Measurements from ENCODE around the gene DCLRE1B.

DNA sequence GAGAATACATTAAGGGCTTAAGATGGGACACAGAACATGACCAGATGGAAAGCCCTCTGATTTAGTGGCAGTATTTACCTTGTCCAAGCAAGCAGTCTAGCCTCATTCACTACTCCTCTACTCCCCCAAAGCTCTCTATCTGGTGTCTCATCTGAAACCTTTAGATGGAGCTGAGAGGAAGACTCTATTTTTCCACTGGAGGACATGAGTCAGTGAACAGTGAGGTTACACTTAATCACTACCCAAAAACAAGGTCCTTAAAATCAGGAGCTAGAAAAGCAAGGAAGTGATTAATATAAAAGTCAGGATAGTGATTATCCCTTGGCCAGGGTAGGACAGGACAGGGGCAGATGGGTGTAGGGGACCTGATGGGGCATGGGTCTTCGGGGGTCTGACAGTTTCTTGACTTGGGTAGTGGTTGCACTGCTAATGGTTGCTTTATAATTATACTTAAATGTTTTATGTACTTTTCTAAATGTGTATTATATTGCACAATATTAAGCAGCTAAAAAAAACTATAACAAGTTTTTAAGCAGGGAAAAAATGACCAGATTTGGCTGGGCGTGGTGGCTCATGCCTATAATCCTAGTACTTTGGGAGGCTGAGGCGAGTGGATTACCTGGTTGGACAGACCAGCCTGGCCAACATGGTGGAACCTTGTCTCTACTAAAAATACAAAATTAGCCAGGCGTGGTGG lies 36.6 kb upstream of the DCLRE1B start:
- TF ChIP-seq, protein P1, sequence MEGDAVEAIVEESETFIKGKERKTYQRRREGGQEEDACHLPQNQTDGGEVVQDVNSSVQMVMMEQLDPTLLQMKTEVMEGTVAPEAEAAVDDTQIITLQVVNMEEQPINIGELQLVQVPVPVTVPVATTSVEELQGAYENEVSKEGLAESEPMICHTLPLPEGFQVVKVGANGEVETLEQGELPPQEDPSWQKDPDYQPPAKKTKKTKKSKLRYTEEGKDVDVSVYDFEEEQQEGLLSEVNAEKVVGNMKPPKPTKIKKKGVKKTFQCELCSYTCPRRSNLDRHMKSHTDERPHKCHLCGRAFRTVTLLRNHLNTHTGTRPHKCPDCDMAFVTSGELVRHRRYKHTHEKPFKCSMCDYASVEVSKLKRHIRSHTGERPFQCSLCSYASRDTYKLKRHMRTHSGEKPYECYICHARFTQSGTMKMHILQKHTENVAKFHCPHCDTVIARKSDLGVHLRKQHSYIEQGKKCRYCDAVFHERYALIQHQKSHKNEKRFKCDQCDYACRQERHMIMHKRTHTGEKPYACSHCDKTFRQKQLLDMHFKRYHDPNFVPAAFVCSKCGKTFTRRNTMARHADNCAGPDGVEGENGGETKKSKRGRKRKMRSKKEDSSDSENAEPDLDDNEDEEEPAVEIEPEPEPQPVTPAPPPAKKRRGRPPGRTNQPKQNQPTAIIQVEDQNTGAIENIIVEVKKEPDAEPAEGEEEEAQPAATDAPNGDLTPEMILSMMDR (IDR thresholded peaks at IDR 0.05) = no peak
- no peak for TF ChIP-seq POLR2A (IDR thresholded peaks at IDR 0.05)

All from Peyer's patch (tissue), 4 donors.